GM15510 (cell line): ENCODE data around the gene UGT1A4.

Experiments
- POLR2A ChIP-seq: IDR thresholded peaks from 3 replicates; pipeline ENCODE4 v1.6.1; 2011; ENCODE audit warnings: borderline replicate concordance; ENCODE audit not compliant: insufficient read length; ENCODE audit errors: extremely low read depth

Gene UGT1A4

GRCh38 chr2:233818639-233819621 is 100.4 kb downstream of the UGT1A4 start:
- no peak for TF ChIP-seq POLR2A

DNA sequence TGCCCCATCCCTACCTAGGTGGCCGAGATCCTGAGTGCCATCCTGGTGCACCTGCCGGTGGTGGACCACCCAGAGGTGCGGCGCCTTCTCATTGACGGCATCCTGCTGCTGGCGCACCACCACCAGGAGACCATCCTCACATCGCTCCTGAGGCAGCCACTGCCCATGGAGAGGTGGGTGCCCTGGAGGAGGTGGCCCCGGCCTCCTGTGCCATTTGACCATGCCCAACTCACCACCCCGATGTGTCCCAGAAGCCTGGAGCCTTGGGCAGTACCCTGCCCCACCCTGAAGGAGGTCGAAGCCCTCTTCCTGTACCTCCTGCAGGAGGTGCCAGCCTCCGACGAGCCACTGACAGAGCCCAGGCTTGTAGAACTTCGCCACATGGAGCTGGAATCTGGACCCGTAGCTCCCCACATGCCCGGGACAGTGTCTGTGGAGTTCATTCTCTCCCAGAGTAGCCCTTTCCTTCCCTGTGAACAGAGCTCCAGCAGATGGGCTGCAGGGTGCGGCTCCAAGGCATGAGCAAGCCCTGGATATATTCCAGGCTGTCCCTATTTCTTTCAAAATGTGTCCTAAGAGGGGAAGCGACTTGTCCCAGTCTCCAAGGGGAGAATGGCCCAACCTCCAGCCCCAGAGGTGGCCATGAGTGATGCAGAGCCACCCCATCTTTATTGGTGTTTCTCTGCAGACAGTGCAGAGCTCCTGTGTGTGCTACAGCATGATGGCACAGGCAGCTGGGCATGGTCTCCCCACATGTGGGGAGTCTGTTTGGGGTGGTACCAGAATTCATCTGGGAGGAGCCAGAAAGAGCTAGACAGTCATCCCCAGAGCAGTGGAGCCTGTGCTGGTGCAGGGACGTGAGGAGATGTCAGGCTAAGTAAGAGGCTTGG is 101.6 kb downstream of the UGT1A4 start:
- no peak for TF ChIP-seq POLR2A

GRCh38 chr2:233820774-233821105 is 102.2 kb downstream of the UGT1A4 start:
- no peak for TF ChIP-seq POLR2A

DNA sequence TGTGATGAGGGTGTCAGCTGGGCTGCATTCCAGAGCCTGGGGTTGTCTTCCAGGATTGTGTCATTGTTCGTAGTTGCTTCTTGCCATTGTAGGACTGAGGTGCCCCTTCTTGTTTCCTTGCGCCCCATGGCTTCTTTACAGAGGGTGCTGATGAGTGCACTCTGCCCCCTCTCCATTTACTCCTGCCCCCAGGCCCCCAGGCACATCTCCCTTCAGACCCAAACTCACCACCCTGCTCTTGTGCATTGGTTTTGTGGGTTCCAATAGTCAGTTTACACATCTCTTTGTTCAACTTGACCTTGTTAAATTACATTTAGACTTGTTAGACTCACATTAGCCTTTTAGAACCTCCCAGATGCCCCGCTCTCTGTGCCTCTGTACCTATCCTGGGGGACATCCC is 102.7 kb downstream of the UGT1A4 start:
- TF ChIP-seq POLR2A, result no peak

DNA sequence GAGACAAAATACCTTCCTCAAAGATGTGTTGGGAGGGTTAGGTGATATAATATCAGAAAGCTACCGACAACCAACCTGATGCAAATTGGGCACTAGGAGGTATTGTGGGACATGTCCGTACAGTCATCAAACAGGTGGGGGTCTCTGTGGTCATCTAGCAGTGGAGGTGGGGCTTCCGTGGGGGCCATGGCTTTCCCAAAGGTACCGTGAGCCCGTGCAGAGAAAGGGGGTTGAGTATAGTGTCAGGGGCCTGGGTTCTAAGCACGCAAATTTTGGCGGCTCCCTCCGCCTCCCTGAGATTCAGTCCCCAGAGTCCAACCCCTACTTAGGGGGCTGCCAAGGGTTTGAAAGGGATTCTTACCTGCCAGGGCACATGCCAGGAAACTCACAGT is 103.2 kb downstream of the UGT1A4 start:
- no peak for TF ChIP-seq POLR2A

DNA sequence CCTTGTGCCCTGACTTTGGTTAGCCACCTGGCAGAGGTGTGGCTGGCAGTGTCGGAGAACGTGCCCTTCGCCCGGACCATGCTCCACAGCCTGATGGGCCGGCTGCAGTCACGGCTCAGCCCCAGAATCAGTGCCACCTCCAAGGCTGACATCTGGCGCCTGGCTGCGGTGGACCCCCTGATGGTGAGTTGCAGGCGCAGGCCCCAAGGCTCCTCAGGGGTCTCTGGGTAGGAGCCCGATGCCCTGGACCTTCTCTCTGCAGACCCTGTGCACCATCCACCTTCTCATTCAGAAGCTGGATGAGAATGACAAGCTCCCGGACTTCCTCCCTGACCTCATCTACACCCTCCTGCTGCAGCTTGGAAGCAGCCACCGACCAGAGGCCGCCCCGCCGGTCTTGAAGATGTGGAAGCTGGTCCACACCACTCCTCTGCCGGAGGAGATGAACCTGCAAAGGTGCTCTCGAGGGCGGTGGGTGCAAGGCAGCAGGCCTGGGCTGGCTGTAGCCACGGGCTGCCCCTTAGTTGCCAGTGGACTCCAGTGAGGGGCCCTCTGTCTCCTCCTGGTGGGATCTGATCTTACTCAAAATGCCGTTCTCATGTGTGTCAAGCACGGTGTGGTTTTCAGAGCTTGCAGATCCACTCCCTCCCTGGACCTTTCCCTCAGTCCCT is 103.7 kb downstream of the UGT1A4 start:
- no peak for TF ChIP-seq POLR2A
